ENCODE results near the gene CCDC33. TPM values are rescaled to one million over a fixed set of nuclear protein-coding genes. Genes with fewer than 3 reads are reported as not detected.

The CCDC33 gene
- total and polyA plus RNA-seq, 10 of the 15 experiments (the other 5 are each of a cell fraction or from before 2014, with no cell fraction given): 0.57 to 5.8 (median 4.3) TPM

GRCh38 chr15:74380361-74381189 is 144.4 kb downstream of the CCDC33 start (continued):
- TF ChIP-seq MYC (IDR thresholded peaks at IDR 0.05; ENCODE audit: insufficient read depth, insufficient read length, insufficient replicate concordance, low read length, severe bottlenecking): no peak
- no peak for TF ChIP-seq KLF5 (IDR thresholded peaks at IDR 0.05; ENCODE audit: partially characterized antibody)
- no peak for TF ChIP-seq ZNF207 (IDR thresholded peaks at IDR 0.05; ENCODE audit: borderline replicate concordance)
- TF ChIP-seq CREM (IDR thresholded peaks at IDR 0.05; ENCODE audit: low read depth): no peak
- no peak for TF ChIP-seq IKZF2 (IDR thresholded peaks at IDR 0.05)
- TF ChIP-seq JUNB (IDR thresholded peaks at IDR 0.05): no peak
- TF ChIP-seq ELK1 (IDR thresholded peaks at IDR 0.05; ENCODE audit: low read depth, low read length): no peak
- TF ChIP-seq STAT1 (conservative IDR thresholded peaks at IDR 0.05): no peak

GRCh38 chr15:74381190-74381453 is 145.0 kb downstream of the CCDC33 start:
- H3K4me2 ChIP-seq (ENCODE audit: control insufficient read depth, insufficient read depth): no peak overlapping the region
- ChIA-PET RAD21 (ENCODE audit: unreplicated experiment) (interaction anchor here (1.0 to 7.4 kb wide), 6 partner anchors 14 to 80 kb away, joined by 3 to 228 read pairs (median 62); partner anchors contain the start of genes SEMA7A and UBL7), POLR2A (interaction anchor here (0.6 to 15.8 kb wide), 5 partner anchors 14 to 341 kb away, joined by 3 to 302 read pairs (median 5); no protein-coding TSS in a partner anchor), CTCF (interaction anchor here (1.1 to 21.7 kb wide), 4 partner anchors 19 to 241 kb away, joined by 3 to 655 read pairs (median 120); partner anchors contain the start of genes SEMA7A and UBL7), SMC1A (ENCODE audit: uncharacterized antibody, unreplicated experiment) (interaction anchor here (1.2 to 21.3 kb wide), 6 partner anchors 17 to 108 kb away, joined by 4 to 544 read pairs (median 10); partner anchors contain the start of genes SEMA7A and UBL7)
- ATAC-seq (no peak), DNase-seq (ENCODE audit: low read depth, low spot score) (no peak), FAIRE-seq (no peak)
- no peak overlapping the region for H3K9ac ChIP-seq (ENCODE audit: control insufficient read depth, insufficient read depth, low read length)
- no peaks in the 10 kb centered on the region for H4K20me1 ChIP-seq (ENCODE audit: control insufficient read depth, insufficient read depth)
- intact Hi-C loops (cut with micrococcal nuclease; ENCODE audit: unreplicated experiment): no loop called here
- in situ Hi-C loops (cut with MboI): loop anchor here (5.0 kb wide), 2 partner anchors 56 to 161 kb away; partner anchors contain the start of gene ARID3B
- H3K4me1 ChIP-seq (ENCODE audit: control insufficient read depth, insufficient read depth, low read length): peaks cover 70% of the 10 kb centered on the region
- H3K79me2 ChIP-seq (ENCODE audit: control insufficient read depth, insufficient read depth, low read length): peaks cover 24% of the 10 kb centered on the region
- TF ChIP-seq SUPT20H (IDR thresholded peaks at IDR 0.05; ENCODE audit: borderline replicate concordance, control insufficient read depth, low read depth, low read length) (no peak), MXI1 (IDR thresholded peaks at IDR 0.05; ENCODE audit: low read depth, low read length) (no peak), TBL1XR1 (IDR thresholded peaks at IDR 0.05; ENCODE audit: low read depth, low read length) (no peak), CHD2 (IDR thresholded peaks at IDR 0.05; ENCODE audit: borderline replicate concordance, low read depth, low read length) (no peak), NBN (IDR thresholded peaks at IDR 0.05) (no peak), SKIL (IDR thresholded peaks at IDR 0.05; ENCODE audit: low read depth, poor library complexity, severe bottlenecking) (no peak)
- no peak overlapping the region for H3K27ac ChIP-seq (ENCODE audit: control insufficient read depth, insufficient read depth)
- H3K27me3 ChIP-seq (replicated peaks in 1 of 2; ENCODE audit: control insufficient read depth in 2 of 2, insufficient read depth in 2 of 2, low read length in 1 of 2): no peaks in the 10 kb centered on the region
- no peaks in the 10 kb centered on the region for H3K9me3 ChIP-seq (replicated peaks; ENCODE audit: control insufficient read depth, insufficient read depth, low read length)
- WGBS (ENCODE audit: insufficient coverage, insufficient replicate concordance, low lambda C conversion rate, missing lambda C conversion rate): 40% methylated on average over 2 of the region's 2 CpGs
- H2AFZ ChIP-seq (ENCODE audit: control insufficient read depth, low read depth, low read length): no peak overlapping the region
- no TSS peak for BruUV-seq (replicated peaks)
- H3K4me3 ChIP-seq: no peak overlapping the region
- H3K36me3 ChIP-seq (ENCODE audit: control insufficient read depth in 2 of 2, insufficient read depth in 2 of 2, low read length in 1 of 2): no peaks in the 10 kb centered on the region; a peak in 1 of 4 replicates

Data from GM12878 (cell line).